ENCODE data around the gene HCK. TPM values are rescaled to one million over a fixed set of nuclear protein-coding genes. Genes with fewer than 3 reads are reported as not detected.
A peak's percentile ranks its signal among the peaks of the same experiment; 100 is the strongest.

HCK gene
- total RNA-seq, 2 donors from 2014 or later = 0.14 TPM; not detected in 1

GRCh38 chr20:32034581-32035425 is 17.2 kb upstream of the HCK start:
- ATAC-seq = no peak
- no peak for DNase-seq (ENCODE audit: low spot score)
- H3K4me1 Mint-ChIP-seq (ENCODE audit: low read depth in 2 of 2) = peaks cover 0 to 3% of the 10 kb centered on the region in 2 donors
- H3K27me3 Mint-ChIP-seq = peaks cover 25 to 48% of the 10 kb centered on the region in 2 donors
- H3K27ac Mint-ChIP-seq = no peak overlapping the region
- no peaks in the 10 kb centered on the region for H3K36me3 Mint-ChIP-seq
- no peaks in the 10 kb centered on the region for H3K9me3 Mint-ChIP-seq
- H3K4me3 Mint-ChIP-seq = no peak overlapping the region

GRCh38 chr20:32035426-32035779 is 16.6 kb upstream of the HCK start:
- Mint-ChIP-seq H3K36me3 (no peaks in the 10 kb centered on the region), H3K4me1 (ENCODE audit: low read depth in 2 of 2) (peaks cover 0 to 3% of the 10 kb centered on the region in 2 donors), H3K4me3 (no peak overlapping the region), H3K27me3 (peaks cover 25 to 48% of the 10 kb centered on the region in 2 donors), H3K27ac (no peak overlapping the region), H3K9me3 (no peaks in the 10 kb centered on the region)
- DNase-seq (ENCODE audit: low spot score) (no peak), ATAC-seq (no peak)

- H3K4me3 Mint-ChIP-seq = no peak overlapping the region
- DNase-seq (ENCODE audit: low spot score) (no peak), ATAC-seq (no peak)
- H3K27me3 Mint-ChIP-seq = peaks cover 33 to 56% of the 10 kb centered on the region in 2 donors
- H3K9me3 Mint-ChIP-seq = no peaks in the 10 kb centered on the region
- no peaks in the 10 kb centered on the region for H3K36me3 Mint-ChIP-seq
- H3K4me1 Mint-ChIP-seq (ENCODE audit: low read depth in 2 of 2) = peaks cover 0 to 3% of the 10 kb centered on the region in 2 donors
- no peak overlapping the region for H3K27ac Mint-ChIP-seq
Measured at GRCh38 chr20:32036252-32036651, 15.8 kb upstream of the HCK start.

- H3K27ac Mint-ChIP-seq = no peak overlapping the region
- peaks cover 0 to 3% of the 10 kb centered on the region in 2 donors for H3K4me1 Mint-ChIP-seq (ENCODE audit: low read depth in 2 of 2)
- no peaks in the 10 kb centered on the region for H3K36me3 Mint-ChIP-seq
- no peak for DNase-seq (ENCODE audit: low spot score)
- no peak for ATAC-seq
- H3K27me3 Mint-ChIP-seq = peaks cover 37 to 62% of the 10 kb centered on the region in 2 donors
- H3K4me3 Mint-ChIP-seq = no peak overlapping the region
- no peaks in the 10 kb centered on the region for H3K9me3 Mint-ChIP-seq
Measured at GRCh38 chr20:32036716-32037485, 15.1 kb upstream of the HCK start.

- no peak overlapping the region for H3K27ac Mint-ChIP-seq
- peaks cover 0 to 3% of the 10 kb centered on the region in 2 donors for H3K4me1 Mint-ChIP-seq (ENCODE audit: low read depth in 2 of 2)
- DNase-seq (ENCODE audit: low spot score) (no peak), ATAC-seq (no peak)
- no peaks in the 10 kb centered on the region for H3K36me3 Mint-ChIP-seq
- peaks cover 38 to 60% of the 10 kb centered on the region in 2 donors for H3K27me3 Mint-ChIP-seq
- no peak overlapping the region for H3K4me3 Mint-ChIP-seq
- H3K9me3 Mint-ChIP-seq = no peaks in the 10 kb centered on the region
Measured at GRCh38 chr20:32037929-32038328, 14.1 kb upstream of the HCK start.

GRCh38 chr20:32040142-32040953 is 11.7 kb upstream of the HCK start:
- no peaks in the 10 kb centered on the region for H3K9me3 Mint-ChIP-seq
- no peaks in the 10 kb centered on the region for H3K36me3 Mint-ChIP-seq
- H3K27me3 Mint-ChIP-seq = peaks cover 40 to 58% of the 10 kb centered on the region in 2 donors
- H3K4me1 Mint-ChIP-seq (ENCODE audit: low read depth in 2 of 2) = no peaks in the 10 kb centered on the region
- H3K4me3 Mint-ChIP-seq = no peak overlapping the region
- ATAC-seq (peak; percentile 28 to 50), DNase-seq (ENCODE audit: low spot score) (no peak)
- H3K27ac Mint-ChIP-seq = no peak overlapping the region

GRCh38 chr20:32045999-32046398 is 6.0 kb upstream of the HCK start:
- ATAC-seq (no peak), DNase-seq (ENCODE audit: low spot score) (no peak)
- H3K4me1 Mint-ChIP-seq (ENCODE audit: low read depth in 2 of 2) = peaks cover 4% of the 10 kb centered on the region in 2 donors
- no peak overlapping the region for H3K4me3 Mint-ChIP-seq
- no peaks in the 10 kb centered on the region for H3K36me3 Mint-ChIP-seq
- H3K27ac Mint-ChIP-seq = no peak overlapping the region
- no peaks in the 10 kb centered on the region for H3K9me3 Mint-ChIP-seq
- peaks cover 46 to 64% of the 10 kb centered on the region in 2 donors for H3K27me3 Mint-ChIP-seq

- DNase-seq (ENCODE audit: low spot score) (no peak), ATAC-seq (no peak)
Measured at GRCh38 chr20:32050324-32050841, 1.7 kb upstream of the HCK start.

GRCh38 chr20:32050851-32051556 is 1.0 kb upstream of the HCK start:
- peaks cover 41 to 53% of the 10 kb centered on the region in 2 donors for H3K27me3 Mint-ChIP-seq
- H3K36me3 Mint-ChIP-seq = no peaks in the 10 kb centered on the region
- no peak for DNase-seq (ENCODE audit: low spot score)
- H3K9me3 Mint-ChIP-seq = no peaks in the 10 kb centered on the region
- H3K27ac Mint-ChIP-seq = peak overlapping the region in 1 of 2 donors; percentile 51
- H3K4me1 Mint-ChIP-seq (ENCODE audit: low read depth in 2 of 2) = peaks cover 15 to 17% of the 10 kb centered on the region in 2 donors
- H3K4me3 Mint-ChIP-seq = peak overlapping the region; percentile 68
- ATAC-seq = no peak

More at GRCh38 chr20:32050324-32050841, 1.7 kb upstream of the HCK start:
- Mint-ChIP-seq H3K27ac (no peak overlapping the region), H3K4me1 (ENCODE audit: low read depth in 2 of 2) (peaks cover 15 to 17% of the 10 kb centered on the region in 2 donors), H3K9me3 (no peaks in the 10 kb centered on the region), H3K36me3 (no peaks in the 10 kb centered on the region), H3K4me3 (no peak overlapping the region), H3K27me3 (peaks cover 44 to 59% of the 10 kb centered on the region in 2 donors)

GRCh38 chr20:32051720-32052089 is 337 bp upstream of the HCK start:
- Mint-ChIP-seq H3K4me3 (peak overlapping the region; percentile 68), H3K9me3 (no peaks in the 10 kb centered on the region), H3K36me3 (no peaks in the 10 kb centered on the region), H3K4me1 (ENCODE audit: low read depth in 2 of 2) (peaks cover 15 to 17% of the 10 kb centered on the region in 2 donors), H3K27me3 (peaks cover 36 to 46% of the 10 kb centered on the region in 2 donors), H3K27ac (peak overlapping the region in 1 of 2 donors; percentile 51)
- DNase-seq (ENCODE audit: low spot score) (no peak), ATAC-seq (peak in 1 of 2 donors; percentile 15)

GRCh38 chr20:32052778-32053362 is 828 bp downstream of the HCK start:
- Mint-ChIP-seq H3K9me3 (no peaks in the 10 kb centered on the region), H3K27me3 (peaks cover 33 to 46% of the 10 kb centered on the region in 2 donors), H3K27ac (no peak overlapping the region), H3K36me3 (no peaks in the 10 kb centered on the region), H3K4me1 (ENCODE audit: low read depth in 2 of 2) (peaks cover 15 to 17% of the 10 kb centered on the region in 2 donors), H3K4me3 (peak overlapping the region; percentile 25)
- DNase-seq (ENCODE audit: low spot score) = no peak
- no peak for ATAC-seq

- H3K4me3 Mint-ChIP-seq = no peak overlapping the region
- no peak overlapping the region for H3K27ac Mint-ChIP-seq
- peaks cover 35 to 48% of the 10 kb centered on the region in 2 donors for H3K27me3 Mint-ChIP-seq
- H3K36me3 Mint-ChIP-seq = no peaks in the 10 kb centered on the region
- DNase-seq (ENCODE audit: low spot score) = no peak
- ATAC-seq = no peak
- H3K4me1 Mint-ChIP-seq (ENCODE audit: low read depth in 2 of 2) = peaks cover 15 to 17% of the 10 kb centered on the region in 2 donors
- no peaks in the 10 kb centered on the region for H3K9me3 Mint-ChIP-seq
Measured at GRCh38 chr20:32053648-32054047, 1.6 kb downstream of the HCK start.

Measured in natural killer cell treated with Interleukin-12 subunit alpha and Interleukin-12 subunit beta and Interleukin-15 and Interleukin-18, amount 100 ng/mL, for 72 hours (primary cell).